SK-N-MC (cell line): Measurements from ENCODE around the gene PTPRM.

Experiments used
- DNase-seq: peaks from one replicate; pipeline ENCODE4 v3.0.0-alpha.2; 2011; ENCODE audit warnings: low read depth, low spot score
- H3K27ac ChIP-seq: fragments of 200-600 bp; sonication (generic); 2 replicates; pipeline ENCODE4 v1.5.1; 2016; ENCODE audit warnings: mixed run types
- H3K36me3 ChIP-seq: fragments of 200-600 bp; sonication (generic); 2 replicates; pipeline ENCODE4 v1.6.1; 2017; ENCODE audit warnings: antibody characterized with exemption, low read length, mixed read lengths; ENCODE audit not compliant: insufficient read depth
- H3K4me3 ChIP-seq: fragments of 200-600 bp; sonication (generic); 2 replicates; pipeline ENCODE4 v1.5.1; 2016
- H3K9ac ChIP-seq: fragments of 200-600 bp; sonication (generic); 2 replicates; pipeline ENCODE4 v1.8.0; 2017; ENCODE audit warnings: mixed run types, mixed read lengths; ENCODE audit not compliant: insufficient read length
- H3K9me3 ChIP-seq: fragments of 200-600 bp; sonication (generic); 2 replicates; pipeline ENCODE4 v1.6.1; 2017; ENCODE audit warnings: low read depth, mild to moderate bottlenecking, antibody characterized with exemption, low read length, moderate library complexity, mixed read lengths
- EZH2 ChIP-seq: fragments of 200-600 bp; sonication (generic); IDR thresholded peaks from one replicate; pipeline ENCODE4 v1.6.1; 2017; ENCODE audit warnings: antibody characterized with exemption
- FOXP2 ChIP-seq: optimal IDR thresholded peaks from 2 replicates; pipeline ENCODE3; 2011; ENCODE audit warnings: mild to moderate bottlenecking, moderate library complexity; ENCODE audit not compliant: insufficient read depth; ENCODE audit errors: extremely low read length, control extremely low read depth
- POLR2AphosphoS5 ChIP-seq: IDR thresholded peaks from 2 replicates; pipeline ENCODE4 v1.6.1; 2012; ENCODE audit warnings: mild to moderate bottlenecking, low read depth, low read length, borderline replicate concordance

PTPRM gene

GRCh38 chr18:7923105-7923504 is 356.0 kb downstream of the PTPRM start:
- Histone ChIP-seq H3K36me3 (no peaks in the 10 kb centered on the region), H3K9me3 (no peaks in the 10 kb centered on the region), H3K9ac (no peak overlapping the region), H3K27ac (no peak overlapping the region), H3K4me3 (no peak overlapping the region)
- TF ChIP-seq FOXP2 (no peak), EZH2 (no peak), POLR2AphosphoS5 (no peak)
- no peak for DNase-seq

- no peak overlapping the region for H3K4me3 ChIP-seq
- H3K36me3 ChIP-seq, result no peaks in the 10 kb centered on the region
- no peak for DNase-seq
- H3K9ac ChIP-seq, result no peak overlapping the region
- no peaks in the 10 kb centered on the region for H3K9me3 ChIP-seq
- no peak overlapping the region for H3K27ac ChIP-seq
- TF ChIP-seq EZH2, result no peak
- no peak for TF ChIP-seq POLR2AphosphoS5
- TF ChIP-seq FOXP2, result no peak
Observed at GRCh38 chr18:7924616-7925015, 357.5 kb downstream of the PTPRM start.

GRCh38 chr18:7926526-7926925 is 359.4 kb downstream of the PTPRM start:
- Histone ChIP-seq H3K9me3 (no peaks in the 10 kb centered on the region), H3K27ac (no peak overlapping the region), H3K36me3 (no peaks in the 10 kb centered on the region), H3K9ac (no peak overlapping the region), H3K4me3 (no peak overlapping the region)
- no peak for DNase-seq
- TF ChIP-seq EZH2 (no peak), POLR2AphosphoS5 (no peak), FOXP2 (no peak)

- no peak for DNase-seq
- H3K27ac ChIP-seq, result no peak overlapping the region
- H3K9ac ChIP-seq, result no peak overlapping the region
- H3K9me3 ChIP-seq, result no peaks in the 10 kb centered on the region
- no peaks in the 10 kb centered on the region for H3K36me3 ChIP-seq
- H3K4me3 ChIP-seq, result no peak overlapping the region
- TF ChIP-seq POLR2AphosphoS5, result no peak
Observed at GRCh38 chr18:7927119-7927518, 360.0 kb downstream of the PTPRM start.

GRCh38 chr18:7931763-7932162 is 364.6 kb downstream of the PTPRM start:
- Histone ChIP-seq H3K27ac (no peak overlapping the region), H3K36me3 (no peaks in the 10 kb centered on the region), H3K4me3 (no peak overlapping the region), H3K9me3 (no peaks in the 10 kb centered on the region), H3K9ac (no peak overlapping the region)
- DNase-seq, result no peak
- TF ChIP-seq FOXP2 (no peak), POLR2AphosphoS5 (no peak), EZH2 (no peak)

- Histone ChIP-seq H3K27ac (no peak overlapping the region), H3K36me3 (no peaks in the 10 kb centered on the region), H3K9me3 (no peaks in the 10 kb centered on the region), H3K4me3 (no peak overlapping the region), H3K9ac (no peak overlapping the region)
- DNase-seq, result no peak
- TF ChIP-seq EZH2, result no peak
- no peak for TF ChIP-seq FOXP2
- TF ChIP-seq POLR2AphosphoS5, result no peak
Observed at GRCh38 chr18:7937268-7937667, 370.2 kb downstream of the PTPRM start.

GRCh38 chr18:7939521-7939920 is 372.4 kb downstream of the PTPRM start:
- no peak for DNase-seq

GRCh38 chr18:7940379-7940778 is 373.3 kb downstream of the PTPRM start:
- H3K4me3 ChIP-seq, result no peak overlapping the region
- no peaks in the 10 kb centered on the region for H3K9me3 ChIP-seq
- H3K27ac ChIP-seq, result no peak overlapping the region
- no peak overlapping the region for H3K9ac ChIP-seq
- no peak for TF ChIP-seq EZH2
- no peak for DNase-seq
- no peaks in the 10 kb centered on the region for H3K36me3 ChIP-seq

More at GRCh38 chr18:7939521-7939920, 372.4 kb downstream of the PTPRM start:
- Histone ChIP-seq H3K4me3 (no peak overlapping the region), H3K27ac (no peak overlapping the region), H3K9ac (no peak overlapping the region), H3K36me3 (no peaks in the 10 kb centered on the region), H3K9me3 (no peaks in the 10 kb centered on the region)
- TF ChIP-seq EZH2 (no peak), FOXP2 (no peak), POLR2AphosphoS5 (no peak)

- Histone ChIP-seq H3K4me3 (no peak overlapping the region), H3K9me3 (no peaks in the 10 kb centered on the region), H3K9ac (no peak overlapping the region), H3K27ac (no peak overlapping the region), H3K36me3 (no peaks in the 10 kb centered on the region)
- no peak for DNase-seq
- TF ChIP-seq FOXP2 (no peak), EZH2 (no peak), POLR2AphosphoS5 (no peak)
Observed at GRCh38 chr18:7940971-7941370, 373.9 kb downstream of the PTPRM start.

- TF ChIP-seq POLR2AphosphoS5 (no peak), EZH2 (no peak), FOXP2 (no peak)
- H3K36me3 ChIP-seq, result no peaks in the 10 kb centered on the region
- no peak overlapping the region for H3K4me3 ChIP-seq
- H3K27ac ChIP-seq, result no peak overlapping the region
- no peak overlapping the region for H3K9ac ChIP-seq
- no peaks in the 10 kb centered on the region for H3K9me3 ChIP-seq
- no peak for DNase-seq
Observed at GRCh38 chr18:7941533-7941932, 374.4 kb downstream of the PTPRM start.
